ENCODE measurements around the gene GPRC5D.
A peak's percentile ranks its signal among the peaks of the same experiment; 100 is the strongest.

GPRC5D gene

DNA sequence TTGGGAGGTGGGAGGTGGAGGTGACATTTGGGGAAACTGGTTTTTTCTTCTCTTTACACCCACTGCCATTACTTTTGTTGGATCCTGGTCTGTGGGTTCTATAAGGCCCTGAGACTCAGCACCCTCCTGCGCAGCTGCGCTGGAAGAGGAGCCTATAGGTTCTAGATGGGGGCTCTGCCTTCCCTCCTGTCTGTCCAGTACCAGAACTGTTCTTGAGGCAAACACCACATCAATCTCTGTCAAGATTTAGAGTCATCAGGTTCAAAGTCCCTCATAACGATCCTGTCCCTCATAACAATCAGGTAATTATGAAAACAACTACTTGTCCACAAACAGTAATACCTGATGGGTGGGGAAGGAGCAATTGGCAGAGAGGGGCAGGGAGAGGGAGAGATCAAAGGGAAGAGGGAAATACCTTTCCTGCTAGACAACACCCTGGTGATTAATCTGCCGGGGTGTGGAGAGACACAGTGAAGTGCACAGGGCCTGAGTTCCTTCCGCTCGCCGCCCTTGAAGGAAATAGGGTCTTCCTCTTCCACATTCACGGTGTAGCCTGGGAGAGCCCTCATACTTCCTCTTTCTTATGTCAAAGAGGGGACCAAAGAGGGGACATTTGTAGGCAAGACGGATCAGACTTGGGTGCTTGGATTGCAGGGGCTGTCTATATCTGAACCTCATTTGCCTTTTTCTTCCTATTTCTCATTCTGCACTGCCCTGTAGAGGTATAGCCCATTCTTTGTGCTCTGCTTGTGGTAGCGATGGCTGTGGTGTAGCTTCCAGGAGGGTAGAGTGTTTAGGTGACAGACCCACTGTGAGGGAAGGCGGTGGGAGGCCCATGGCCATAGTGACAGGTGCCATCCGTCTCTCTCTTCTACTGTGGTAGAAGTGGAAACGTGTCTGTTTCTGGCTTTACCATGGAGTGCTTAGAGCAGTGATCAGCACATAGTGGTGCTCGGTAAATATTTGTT, 48.0 kb downstream of the GPRC5D start:
- DNase-seq (ENCODE audit: low read depth): peak; percentile 34
- no peak for TF ChIP-seq POLR2A (IDR thresholded peaks at IDR 0.05; ENCODE audit: extremely low read depth, insufficient read length)
- TF ChIP-seq CTCF (IDR thresholded peaks at IDR 0.05; ENCODE audit: low read depth, low read length): no peak
- H3K4me3 ChIP-seq (ENCODE audit: low read depth, low read length): no peak overlapping the region

DNA sequence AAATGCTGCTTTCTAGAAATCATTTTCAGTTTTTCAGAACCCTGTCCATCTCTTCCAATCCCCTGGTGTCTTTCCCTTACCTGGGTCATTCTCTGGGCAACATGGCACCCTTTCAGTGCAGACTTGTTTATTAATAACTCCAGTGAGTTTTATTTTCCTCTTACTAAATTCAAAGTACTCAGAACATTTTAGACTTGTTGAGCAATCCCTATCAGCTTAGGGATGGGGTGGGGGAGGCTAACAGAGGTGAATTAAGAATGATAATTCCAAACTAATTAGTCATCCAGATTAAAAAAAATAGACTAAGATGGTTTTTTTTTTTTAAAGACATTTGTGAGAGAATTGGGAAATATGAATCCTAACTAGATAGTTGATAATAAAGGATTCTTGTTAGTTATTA, 49.9 kb downstream of the GPRC5D start:
- no peak for TF ChIP-seq POLR2A (IDR thresholded peaks at IDR 0.05; ENCODE audit: extremely low read depth, insufficient read length)
- TF ChIP-seq MYC (IDR thresholded peaks at IDR 0.05; ENCODE audit: low read depth, low read length): no peak
- TF ChIP-seq CTCF (IDR thresholded peaks at IDR 0.05; ENCODE audit: low read depth, low read length): no peak
- TF ChIP-seq MAX (IDR thresholded peaks at IDR 0.05; ENCODE audit: low read depth, low read length): no peak
- no peak for DNase-seq (ENCODE audit: low read depth)
- no peak overlapping the region for H3K4me3 ChIP-seq (ENCODE audit: low read depth, low read length)

GRCh38 chr12:12901158-12901791, 50.7 kb downstream of the GPRC5D start:
- TF ChIP-seq MAX (IDR thresholded peaks at IDR 0.05; ENCODE audit: low read depth, low read length): no peak
- TF ChIP-seq MYC (IDR thresholded peaks at IDR 0.05; ENCODE audit: low read depth, low read length): no peak
- no peak for TF ChIP-seq POLR2A (IDR thresholded peaks at IDR 0.05; ENCODE audit: extremely low read depth, insufficient read length)
- TF ChIP-seq CTCF (IDR thresholded peaks at IDR 0.05; ENCODE audit: low read depth, low read length): no peak
- DNase-seq (ENCODE audit: low read depth): peak; percentile 60
- H3K4me3 ChIP-seq (ENCODE audit: low read depth, low read length): no peak overlapping the region

DNA sequence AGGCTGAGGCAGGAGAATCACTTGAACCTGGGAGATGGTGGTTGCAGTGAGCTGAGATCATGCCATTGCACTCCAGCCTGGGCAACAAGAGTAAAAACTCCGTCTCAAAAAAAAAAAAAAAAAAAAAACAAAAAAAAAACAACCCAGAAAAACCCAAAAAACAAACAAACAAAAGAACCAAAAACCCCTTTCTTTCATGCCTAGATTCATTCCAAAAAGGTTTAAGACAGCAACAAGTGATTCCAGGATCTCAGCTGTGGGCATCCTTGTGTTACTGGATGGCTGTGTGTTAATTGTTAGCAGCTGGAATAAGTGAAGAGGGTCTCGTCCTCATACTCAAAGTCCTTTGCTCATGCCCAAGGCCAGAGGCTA, 51.2 kb downstream of the GPRC5D start:
- no peak for TF ChIP-seq MAX (IDR thresholded peaks at IDR 0.05; ENCODE audit: low read depth, low read length)
- no peak for TF ChIP-seq MYC (IDR thresholded peaks at IDR 0.05; ENCODE audit: low read depth, low read length)
- no peak for TF ChIP-seq CTCF (IDR thresholded peaks at IDR 0.05; ENCODE audit: low read depth, low read length)
- TF ChIP-seq POLR2A (IDR thresholded peaks at IDR 0.05; ENCODE audit: extremely low read depth, insufficient read length): no peak

GRCh38 chr12:12899530-12900380, 52.2 kb downstream of the GPRC5D start:
- no peak for DNase-seq (ENCODE audit: low read depth)
- TF ChIP-seq CTCF (IDR thresholded peaks at IDR 0.05; ENCODE audit: low read depth, low read length): no peak
- TF ChIP-seq MAX (IDR thresholded peaks at IDR 0.05; ENCODE audit: low read depth, low read length): no peak
- no peak for TF ChIP-seq POLR2A (IDR thresholded peaks at IDR 0.05; ENCODE audit: extremely low read depth, insufficient read length)
- TF ChIP-seq MYC (IDR thresholded peaks at IDR 0.05; ENCODE audit: low read depth, low read length): no peak
- H3K4me3 ChIP-seq (ENCODE audit: low read depth, low read length): no peak overlapping the region

More for the DNA sequence above, 51.2 kb downstream of the GPRC5D start:
- DNase-seq (ENCODE audit: low read depth): no peak
- H3K4me3 ChIP-seq (ENCODE audit: low read depth, low read length): no peak overlapping the region

Measured in NB4 (cell line).